ENCODE data around the gene MPP3. TPM values are rescaled to one million over a fixed set of nuclear protein-coding genes. Genes with fewer than 3 reads are reported as not detected.

MPP3 gene
- total RNA-seq (2014; rRNA removed; shearing (Covaris generic)) (not detected in 2 replicates), total RNA-seq (2022) (not detected in 2 replicates), Bru-seq, nascent RNA (percentile 4 among the genes with signal in this experiment), BruChase-seq, experiment 1, labeled RNA remaining after a 6-hour chase (percentile 5 among the genes with signal in this experiment), BruChase-seq, experiment 2, labeled RNA remaining after a 2-hour chase (percentile 11 among the genes with signal in this experiment)
- long read RNA-seq, result 0 reads

- no peaks in the 10 kb centered on the region for H3K9me2 ChIP-seq (ENCODE audit: insufficient read depth, low read length)
- CTCF ChIA-PET (ENCODE audit: unreplicated experiment), result no interaction called here
- H3K36me3 ChIP-seq (ENCODE audit: insufficient read depth, low read length), result no peaks in the 10 kb centered on the region
- H3K4me2 ChIP-seq (ENCODE audit: low read length), result no peak within 1 kb of the TSS
- no peaks in the 10 kb centered on the region for H3K9me3 ChIP-seq (ENCODE audit: low read length)
- H3K4me1 ChIP-seq (ENCODE audit: insufficient read depth, low read length, poor library complexity, severe bottlenecking), result no peaks in the 10 kb centered on the region
- no peak for TF ChIP-seq EZH2phosphoT487 (IDR thresholded peaks at IDR 0.05; ENCODE audit: borderline replicate concordance, low read depth, low read length)
- TF ChIP-seq CTCF (conservative IDR thresholded peaks at IDR 0.05; ENCODE audit: low read length), result no peak
- H3K27ac ChIP-seq (ENCODE audit: low read depth, low read length, poor library complexity, severe bottlenecking), result no peak within 1 kb of the TSS
- no TSS peak for BruUV-seq (replicated peaks)
- no peak within 1 kb of the TSS for H2AFZ ChIP-seq (ENCODE audit: low read length)
- POLR2A ChIA-PET, result no interaction called here
- H4K20me1 ChIP-seq (ENCODE audit: insufficient read depth, low read length), result no peaks in the 10 kb centered on the region
- H3K4me3 ChIP-seq (ENCODE audit: low read depth, low read length, poor library complexity, severe bottlenecking), result no peak within 1 kb of the TSS
- H3K79me2 ChIP-seq (ENCODE audit: insufficient read depth, low read depth, low read length), result no peaks in the 10 kb centered on the region
- DNase-seq (ENCODE audit: low spot score), result no peak
- intact Hi-C loops (cut with micrococcal nuclease; ENCODE audit: unreplicated experiment), result no loop called here
Observed at GRCh38 chr17:43832976-43833829, at the start of gene MPP3. TSS of gene MPP3 (minus strand) at chr17:43833146. CDS start at chr17:43831906, 1,240 bp downstream.

- intact Hi-C loops (cut with micrococcal nuclease; ENCODE audit: unreplicated experiment), result loop anchor here (2.0 kb wide), 1 partner anchor 113 kb away; no protein-coding TSS in a partner anchor
- no TSS peak for BruUV-seq (replicated peaks)
- CTCF ChIA-PET (ENCODE audit: unreplicated experiment), result interaction anchor here (0.6 kb wide), 1 partner anchor 184 kb away, joined by 3 read pairs; no protein-coding TSS in a partner anchor
Observed at GRCh38 chr17:43881758-43882505, 49.0 kb upstream of the MPP3 start.

More at GRCh38 chr17:43881758-43882505, 49.0 kb upstream of the MPP3 start:
- no peak overlapping the region for H3K4me2 ChIP-seq (ENCODE audit: low read length)
- no peak overlapping the region for H3K4me3 ChIP-seq (ENCODE audit: low read depth, low read length, poor library complexity, severe bottlenecking)
- H3K9me3 ChIP-seq (ENCODE audit: low read length), result no peaks in the 10 kb centered on the region
- TF ChIP-seq CTCF (conservative IDR thresholded peaks at IDR 0.05; ENCODE audit: low read length) (no peak), EZH2phosphoT487 (IDR thresholded peaks at IDR 0.05; ENCODE audit: borderline replicate concordance, low read depth, low read length) (no peak)
- no peak overlapping the region for H3K27ac ChIP-seq (ENCODE audit: low read depth, low read length, poor library complexity, severe bottlenecking)
- H3K36me3 ChIP-seq (ENCODE audit: insufficient read depth, low read length), result no peaks in the 10 kb centered on the region
- H3K9me2 ChIP-seq (ENCODE audit: insufficient read depth, low read length), result no peaks in the 10 kb centered on the region
- H4K20me1 ChIP-seq (ENCODE audit: insufficient read depth, low read length), result no peaks in the 10 kb centered on the region
- no peaks in the 10 kb centered on the region for H3K4me1 ChIP-seq (ENCODE audit: insufficient read depth, low read length, poor library complexity, severe bottlenecking)
- POLR2A ChIA-PET, result no interaction called here
- H2AFZ ChIP-seq (ENCODE audit: low read length), result no peak overlapping the region
- H3K79me2 ChIP-seq (ENCODE audit: insufficient read depth, low read depth, low read length), result no peaks in the 10 kb centered on the region
- DNase-seq (ENCODE audit: low spot score), result no peak
